Left lung (tissue), 10 donors: Measurements from ENCODE around the gene UNC45B. TPM values are rescaled to one million over a fixed set of nuclear protein-coding genes. Genes with fewer than 3 reads are reported as not detected.
"Not testable (repeated sequence)": the region's sequence is repeated elsewhere in the genome, so short reads cannot be mapped to it uniquely, and the experiment has no call there.

Experiments used
- ATAC-seq: fragments of 200-7000 bp; cut with Tn5 transposase; one replicate; pipeline ENCODE4 v1.9.1; 2020; ENCODE audit warnings: moderate library complexity
- DNase-seq, 4 donors: peaks; one replicate each; pipeline ENCODE4 v3.0.0-alpha.2; 2013 to 2020
- H3K27ac ChIP-seq, 2 donors: fragments of 200-600 bp; sonication (generic) in 1 of 2; one replicate each; pipeline versions ENCODE4 v1.5.0 to v1.8.0; 2020 to 2021
- H3K27me3 ChIP-seq, 2 donors: fragments of 200-600 bp; sonication (generic) in 1 of 2; one replicate each; pipeline versions ENCODE4 v1.5.0 to v1.8.0; 2020 to 2021
- H3K36me3 ChIP-seq, 2 donors: fragments of 200-600 bp; sonication (generic) in 1 of 2; one replicate each; pipeline versions ENCODE4 v1.5.0 to v1.8.0; 2020 to 2021
- H3K4me1 ChIP-seq, 2 donors: fragments of 200-600 bp; one replicate each; pipeline ENCODE4 v1.8.0; 2021
- H3K4me3 ChIP-seq, 2 donors: fragments of 200-600 bp; sonication (generic) in 1 of 2; one replicate each; pipeline versions ENCODE4 v1.5.0 to v1.8.0; 2020 to 2021; ENCODE audit warnings: mild to moderate bottlenecking in 1 of 2
- H3K9me3 ChIP-seq, 2 donors: fragments of 200-600 bp; sonication (generic) in 1 of 2; one replicate each; pipeline versions ENCODE4 v1.5.0 to v1.8.0; 2020 to 2021
- CTCF ChIP-seq, 2 donors: fragments of 200-600 bp; sonication (generic) in 1 of 2; IDR thresholded peaks; one replicate each; pipeline versions ENCODE4 v1.5.0 to v1.8.0; 2021; ENCODE audit warnings: antibody characterized with exemption in 2 of 2
- intact Hi-C, 2 donors: fragments of 100-400 bp; cut with DNase I; formaldehyde crosslinking; loops; one replicate each; pipeline versions ENCODE4 v1.11.2 to v1.14.2; 2022
- polyA plus RNA-seq, 6 donors: library from polyadenylated mRNA; unstranded; fragments of 120-200 nt; gene quantifications; one replicate each; pipeline ENCODE4 v1.2.1, GENCODE V29; 2013; ENCODE audit not compliant: insufficient read length in 6 of 6
- total RNA-seq, 2 donors: library from RNA; stranded (reverse); fragmentation: NEBNext Ultra II Directional; extraction: Animal tissue kit (Norgen Biotek cat#: 25700); gene quantifications; one replicate each; pipeline ENCODE4 v1.2.1, GENCODE V29; 2021
- donor health status: DM: no; HTN: yes; CAD: no.
- donor health status: DM: no; HTN: no; CAD: no.

Gene UNC45B
- total and polyA plus RNA-seq, 8 donors, result 0.20 to 0.65 (median 0.39) TPM

- no peak for DNase-seq
- Histone ChIP-seq H3K9me3 (no peaks in the 10 kb centered on the region), H3K4me1 (no peaks in the 10 kb centered on the region), H3K4me3 (no peak overlapping the region), H3K27ac (no peak overlapping the region), H3K36me3 (no peaks in the 10 kb centered on the region), H3K27me3 (peaks cover 0 to 4% of the 10 kb centered on the region in 2 donors)
- ATAC-seq, result no peak
- TF ChIP-seq CTCF (IDR thresholded peaks at IDR 0.05), result no peak
- intact Hi-C loops, result no loop called here
Measured at GRCh38 chr17:35187481-35187880, 39.9 kb downstream of the UNC45B start.

GRCh38 chr17:35188111-35188510, 40.5 kb downstream of the UNC45B start:
- no peaks in the 10 kb centered on the region for H3K36me3 ChIP-seq
- DNase-seq, result no peak
- no peak for ATAC-seq

GRCh38 chr17:35189291-35189690, 41.7 kb downstream of the UNC45B start:
- H3K27me3 ChIP-seq, result no peaks in the 10 kb centered on the region
- H3K4me3 ChIP-seq, result no peak overlapping the region
- ATAC-seq, result no peak
- DNase-seq, result no peak
- intact Hi-C loops, result no loop called here
- H3K9me3 ChIP-seq, result no peaks in the 10 kb centered on the region
- H3K4me1 ChIP-seq, result no peaks in the 10 kb centered on the region
- H3K27ac ChIP-seq, result no peak overlapping the region
- TF ChIP-seq CTCF (IDR thresholded peaks at IDR 0.05), result no peak
- H3K36me3 ChIP-seq, result no peaks in the 10 kb centered on the region

More at GRCh38 chr17:35188111-35188510, 40.5 kb downstream of the UNC45B start:
- no peak for TF ChIP-seq CTCF (IDR thresholded peaks at IDR 0.05)
- Histone ChIP-seq H3K4me1 (no peaks in the 10 kb centered on the region), H3K4me3 (no peak overlapping the region), H3K27me3 (peaks cover 0 to under 1% of the 10 kb centered on the region in 2 donors), H3K27ac (no peak overlapping the region), H3K9me3 (no peaks in the 10 kb centered on the region)
- intact Hi-C loops, result no loop called here

GRCh38 chr17:35191001-35191695, 43.5 kb downstream of the UNC45B start:
- DNase-seq, result no peak
- no peak overlapping the region for H3K4me3 ChIP-seq
- no peaks in the 10 kb centered on the region for H3K9me3 ChIP-seq
- H3K4me1 ChIP-seq, result no peaks in the 10 kb centered on the region
- no peak for TF ChIP-seq CTCF (IDR thresholded peaks at IDR 0.05)
- no peaks in the 10 kb centered on the region for H3K36me3 ChIP-seq
- intact Hi-C loops, result no loop called here
- no peaks in the 10 kb centered on the region for H3K27me3 ChIP-seq
- ATAC-seq, result no peak
- no peak overlapping the region for H3K27ac ChIP-seq

GRCh38 chr17:35192708-35193107, 45.1 kb downstream of the UNC45B start:
- no peak for TF ChIP-seq CTCF (IDR thresholded peaks at IDR 0.05)
- Histone ChIP-seq H3K27ac (no peak overlapping the region), H3K9me3 (peaks cover 0 to 6% of the 10 kb centered on the region in 2 donors), H3K27me3 (no peaks in the 10 kb centered on the region), H3K36me3 (no peaks in the 10 kb centered on the region), H3K4me3 (no peak overlapping the region), H3K4me1 (no peaks in the 10 kb centered on the region)
- ATAC-seq, result no peak
- intact Hi-C loops, result no loop called here
- no peak for DNase-seq

- ATAC-seq, H3K9me3 ChIP-seq, H3K27ac ChIP-seq, H3K4me1 ChIP-seq, H3K4me3 ChIP-seq, H3K36me3 ChIP-seq, DNase-seq, H3K27me3 ChIP-seq, intact Hi-C loops: not testable (repeated sequence)
Measured at GRCh38 chr17:35194001-35194400, 46.4 kb downstream of the UNC45B start, which contains the start of gene SLC35G3. SLC35G3 (minus strand) TSS chr17:35194393; CDS start chr17:35194307, 86 bp downstream.

GRCh38 chr17:35195062-35195461, 47.4 kb downstream of the UNC45B start:
- H3K4me1 ChIP-seq, intact Hi-C loops, H3K36me3 ChIP-seq, H3K4me3 ChIP-seq, H3K27ac ChIP-seq, ATAC-seq, DNase-seq, H3K27me3 ChIP-seq: not testable (repeated sequence)
- H3K9me3 ChIP-seq, result peaks cover 0 to 16% of the 10 kb centered on the region in 2 donors

GRCh38 chr17:35202582-35202981, 55.0 kb downstream of the UNC45B start:
- H3K4me1 ChIP-seq, H3K36me3 ChIP-seq, DNase-seq, H3K4me3 ChIP-seq, H3K27ac ChIP-seq, ATAC-seq, intact Hi-C loops, H3K27me3 ChIP-seq: not testable (repeated sequence)
- peaks cover 0 to 11% of the 10 kb centered on the region in 2 donors for H3K9me3 ChIP-seq
